BJ (cell line): ENCODE data around the gene GJA4. TPM values are rescaled to one million over a fixed set of nuclear protein-coding genes. Genes with fewer than 3 reads are reported as not detected.

Source experiments
- CTCF ChIA-PET: fragments of 350-600 bp; formaldehyde crosslinking; extraction: SDS; loops from one replicate; lab custom pipeline; 2021; ENCODE audit warnings: antibody characterized with exemption, inconsistent platforms; lab: Yijun Ruan, JAX
- POLR2A ChIA-PET: fragments of 300-600 bp; sonication (Branson Sonifier 250); formaldehyde crosslinking; extraction: SDS; loops from one replicate; lab custom pipeline; 2021; ENCODE audit warnings: antibody characterized with exemption; lab: Charles Lee
- DNase-seq: peaks from one replicate; pipeline ENCODE4 v3.0.0-alpha.2; 2011; ENCODE audit warnings: low read depth
- H3K27me3 ChIP-seq: 2 replicates; pipeline ENCODE4 v1.6.0; 2011; ENCODE audit warnings: low read length; ENCODE audit not compliant: control insufficient read depth, insufficient read depth
- H3K36me3 ChIP-seq: 2 replicates; pipeline ENCODE4 v1.5.1; 2011; ENCODE audit warnings: low read length; ENCODE audit not compliant: control insufficient read depth, insufficient read depth
- H3K4me3 ChIP-seq: 2 replicates; pipeline ENCODE4 v1.5.1; 2011; ENCODE audit warnings: low read depth, mild to moderate bottlenecking, control low read depth, low read length
- CTCF ChIP-seq: IDR thresholded peaks from 2 replicates; pipeline ENCODE4 v1.5.1; 2011; ENCODE audit warnings: low read depth, mild to moderate bottlenecking, control low read depth, inconsistent platforms, low read length, moderate library complexity; ENCODE audit not compliant: insufficient read depth
- polyA plus RNA-seq: library from polyadenylated mRNA; depleted of rRNA; stranded (reverse); fragments of >200 nt; gene quantifications from 2 replicates; pipeline ENCODE4 v1.2.3, GENCODE V29; 2011

GJA4 gene
- polyA plus RNA-seq, 1 experiment = not detected

- DNase-seq = no peak
- ChIA-PET CTCF (interaction anchor here (1.5 to 2.3 kb wide), 2 partner anchors 57 kb away, joined by 3 to 8 read pairs; no protein-coding TSS in a partner anchor), POLR2A (no interaction called here)
- no peaks in the 10 kb centered on the region for H3K36me3 ChIP-seq
- no peak overlapping the region for H3K4me3 ChIP-seq
- peaks cover 15% of the 10 kb centered on the region for H3K27me3 ChIP-seq
- TF ChIP-seq CTCF = no peak
Observed at GRCh38 chr1:34795916-34796315, 3.1 kb downstream of the GJA4 start.

- Histone ChIP-seq H3K27me3 (peaks cover 12% of the 10 kb centered on the region), H3K36me3 (no peaks in the 10 kb centered on the region), H3K4me3 (no peak overlapping the region)
- no peak for TF ChIP-seq CTCF
- ChIA-PET CTCF (interaction anchor here (2.0 to 2.3 kb wide), 2 partner anchors 9 to 56 kb away, joined by 8 to 13 read pairs; no protein-coding TSS in a partner anchor), POLR2A (no interaction called here)
- no peak for DNase-seq
Observed at GRCh38 chr1:34796990-34797389, 4.2 kb downstream of the GJA4 start.

GRCh38 chr1:34800214-34800613, 7.4 kb downstream of the GJA4 start:
- POLR2A ChIA-PET = no interaction called here
- Histone ChIP-seq H3K4me3 (no peak overlapping the region), H3K27me3 (no peaks in the 10 kb centered on the region), H3K36me3 (no peaks in the 10 kb centered on the region)
- TF ChIP-seq CTCF = no peak
- CTCF ChIA-PET = no interaction called here
- no peak for DNase-seq

- H3K4me3 ChIP-seq = no peak overlapping the region
- TF ChIP-seq CTCF = no peak
- no peaks in the 10 kb centered on the region for H3K36me3 ChIP-seq
- ChIA-PET CTCF (interaction anchor here (1.0 kb wide), 1 partner anchor 15 kb away, joined by 4 read pairs; no protein-coding TSS in a partner anchor), POLR2A (no interaction called here)
- H3K27me3 ChIP-seq = no peaks in the 10 kb centered on the region
- DNase-seq = no peak
Observed at GRCh38 chr1:34803770-34804169, 11.0 kb downstream of the GJA4 start.

GRCh38 chr1:34806396-34806795, 13.6 kb downstream of the GJA4 start:
- ChIA-PET CTCF (no interaction called here), POLR2A (no interaction called here)
- no peak for TF ChIP-seq CTCF
- DNase-seq = no peak
- no peak overlapping the region for H3K4me3 ChIP-seq
- H3K27me3 ChIP-seq = no peaks in the 10 kb centered on the region
- H3K36me3 ChIP-seq = no peaks in the 10 kb centered on the region
